ENCODE measurements around the gene ZNF48. TPM values are rescaled to one million over a fixed set of nuclear protein-coding genes. Genes with fewer than 3 reads are reported as not detected.

ZNF48 gene
- polyA plus RNA-seq, 1 donor from 2014 or later = 42.3 TPM

GRCh38 chr16:30401768-30402425, 6.7 kb downstream of the ZNF48 start:
- Histone ChIP-seq H3K79me2 (replicated peaks; ENCODE audit: insufficient read depth, low read length) (peaks cover 8% of the 10 kb centered on the region), H3F3A (ENCODE audit: insufficient read depth, low read length, poor library complexity, severe bottlenecking) (peaks cover 12% of the 10 kb centered on the region), H3K4me2 (ENCODE audit: low read length) (no peak overlapping the region), H3K9ac (ENCODE audit: low read length) (no peak overlapping the region), H4K20me1 (ENCODE audit: insufficient read depth) (no peaks in the 10 kb centered on the region), H3K4me3 (ENCODE audit: low read length) (no peak overlapping the region), H3K36me3 (ENCODE audit: insufficient read depth, low read length) (peaks cover 7% of the 10 kb centered on the region), H3K9me2 (ENCODE audit: insufficient read depth, low read length) (no peaks in the 10 kb centered on the region), H2AFZ (ENCODE audit: low read depth, low read length) (no peak overlapping the region), H3K27me3 (ENCODE audit: insufficient read depth, low read depth, low read length) (no peaks in the 10 kb centered on the region), H3K9me3 (ENCODE audit: low read length) (no peaks in the 10 kb centered on the region), H3K27ac (ENCODE audit: low read length) (peak overlapping the region; percentile 99)
- TF ChIP-seq SMC3 (conservative IDR thresholded peaks at IDR 0.05; ENCODE audit: poor library complexity) (no peak), EZH2 (IDR thresholded peaks at IDR 0.05; ENCODE audit: borderline replicate concordance, insufficient read depth, low read length, poor library complexity, severe bottlenecking) (no peak), REST (IDR thresholded peaks at IDR 0.05; ENCODE audit: borderline replicate concordance) (no peak), POLR2AphosphoS5 (IDR thresholded peaks at IDR 0.05) (no peak), CTCF (IDR thresholded peaks at IDR 0.05; ENCODE audit: poor library complexity, severe bottlenecking) (no peak), TAF1 (IDR thresholded peaks at IDR 0.05; ENCODE audit: low read depth) (no peak), EP300 (conservative IDR thresholded peaks at IDR 0.05; ENCODE audit: poor library complexity, severe bottlenecking) (no peak), MXI1 (conservative IDR thresholded peaks at IDR 0.05; ENCODE audit: poor library complexity, severe bottlenecking) (no peak), RAD21 (conservative IDR thresholded peaks at IDR 0.05) (no peak)

GRCh38 chr16:30406795-30407101, 11.5 kb downstream of the ZNF48 start:
- no peaks in the 10 kb centered on the region for H3F3A ChIP-seq (ENCODE audit: insufficient read depth, low read length, poor library complexity, severe bottlenecking)
- H3K79me2 ChIP-seq (replicated peaks; ENCODE audit: insufficient read depth, low read length) = peaks cover 5% of the 10 kb centered on the region
- H3K9me3 ChIP-seq (ENCODE audit: low read length) = no peaks in the 10 kb centered on the region
- H3K27ac ChIP-seq (ENCODE audit: low read length) = no peak overlapping the region
- peak overlapping the region; percentile 71 for H3K4me3 ChIP-seq (ENCODE audit: low read length)
- H3K36me3 ChIP-seq (ENCODE audit: insufficient read depth, low read length) = no peaks in the 10 kb centered on the region
- no peaks in the 10 kb centered on the region for H4K20me1 ChIP-seq (ENCODE audit: insufficient read depth)
- H3K4me2 ChIP-seq (ENCODE audit: low read length) = no peak overlapping the region
- H3K27me3 ChIP-seq (ENCODE audit: insufficient read depth, low read depth, low read length) = no peaks in the 10 kb centered on the region
- TF ChIP-seq EZH2 (IDR thresholded peaks at IDR 0.05; ENCODE audit: borderline replicate concordance, insufficient read depth, low read length, poor library complexity, severe bottlenecking) (no peak), EP300 (conservative IDR thresholded peaks at IDR 0.05; ENCODE audit: poor library complexity, severe bottlenecking) (no peak), TAF1 (IDR thresholded peaks at IDR 0.05; ENCODE audit: low read depth) (no peak), CTCF (IDR thresholded peaks at IDR 0.05; ENCODE audit: poor library complexity, severe bottlenecking) (no peak), POLR2AphosphoS5 (IDR thresholded peaks at IDR 0.05) (no peak), REST (IDR thresholded peaks at IDR 0.05; ENCODE audit: borderline replicate concordance) (no peak), RAD21 (conservative IDR thresholded peaks at IDR 0.05) (no peak), MXI1 (conservative IDR thresholded peaks at IDR 0.05; ENCODE audit: poor library complexity, severe bottlenecking) (no peak), SMC3 (conservative IDR thresholded peaks at IDR 0.05; ENCODE audit: poor library complexity) (no peak)
- peak overlapping the region; percentile 68 for H3K9ac ChIP-seq (ENCODE audit: low read length)
- peak overlapping the region; percentile 65 for H2AFZ ChIP-seq (ENCODE audit: low read depth, low read length)
- no peaks in the 10 kb centered on the region for H3K9me2 ChIP-seq (ENCODE audit: insufficient read depth, low read length)
